Activated CD8-positive, alpha-beta memory T cell treated with anti-CD3 and anti-CD28 coated beads, Interleukin-2, amount 50 U/mL, for 24 hours (primary cell): ENCODE measurements around the gene GPX7.

Experiments
- DNase-seq: peaks from one replicate; pipeline ENCODE4 v3.0.0-alpha.2; 2020; ENCODE audit errors: extremely low read depth

Gene GPX7

GRCh38 chr1:52629325-52629643 is 27.1 kb downstream of the GPX7 start:
- DNase-seq: no peak

GRCh38 chr1:52629667-52630066 is 27.5 kb downstream of the GPX7 start:
- no peak for DNase-seq

- DNase-seq: no peak
These were observed 29.7 kb downstream of the GPX7 start for GRCh38 chr1:52631759-52632331.

- DNase-seq: no peak
These were observed 30.6 kb downstream of the GPX7 start, which contains the start of gene SHISAL2A for GRCh38 chr1:52632732-52633290. Gene SHISAL2A, plus strand, starts transcription at chr1:52633168. Its CDS starts 326 bp downstream, at chr1:52633494.

- DNase-seq: no peak
These were observed 31.2 kb downstream of the GPX7 start for GRCh38 chr1:52633291-52633754.

GRCh38 chr1:52634111-52634510 is 31.9 kb downstream of the GPX7 start:
- DNase-seq: no peak

GRCh38 chr1:52635321-52636089 is 33.3 kb downstream of the GPX7 start:
- no peak for DNase-seq

- no peak for DNase-seq
These were observed 34.8 kb downstream of the GPX7 start for GRCh38 chr1:52636721-52637695.

- DNase-seq: no peak
These were observed 35.8 kb downstream of the GPX7 start for GRCh38 chr1:52637946-52638345.

- DNase-seq: no peak
These were observed 38.5 kb downstream of the GPX7 start for GRCh38 chr1:52640697-52641096.

- no peak for DNase-seq
These were observed 39.1 kb downstream of the GPX7 start for GRCh38 chr1:52641307-52641706.

GRCh38 chr1:52645261-52645660 is 43.1 kb downstream of the GPX7 start:
- DNase-seq: no peak

- no peak for DNase-seq
These were observed 49.7 kb downstream of the GPX7 start for GRCh38 chr1:52651904-52652303.

- DNase-seq: no peak
These were observed 51.2 kb downstream of the GPX7 start for GRCh38 chr1:52653207-52653849.

- DNase-seq: no peak
These were observed 51.9 kb downstream of the GPX7 start for GRCh38 chr1:52654063-52654462.

- no peak for DNase-seq
These were observed 55.5 kb downstream of the GPX7 start for GRCh38 chr1:52657702-52658101.
